A673 (cell line): ENCODE measurements around the gene KRTAP8-1.

Experiments used
- CTCF ChIP-seq: fragments of 300-800, 200-600 bp; sonication (generic); conservative IDR thresholded peaks from 2 replicates; pipeline ENCODE4 v1.5.1; 2017; ENCODE audit warnings: low read depth, mild to moderate bottlenecking, antibody characterized with exemption, low read length, moderate library complexity, mixed read lengths
- EZH2 ChIP-seq: fragments of 200-600 bp; sonication (generic); IDR thresholded peaks from 2 replicates; pipeline ENCODE4 v1.6.1; 2017; ENCODE audit warnings: borderline replicate concordance, low read depth, mild to moderate bottlenecking, mixed read lengths, antibody characterized with exemption, low read length; ENCODE audit not compliant: poor library complexity, severe bottlenecking

- TF ChIP-seq CTCF (no peak), EZH2 (no peak)
Observed at GRCh38 chr21:30800605-30801004, 12.5 kb downstream of the KRTAP8-1 start.
